NCI-H460 (cell line): Measurements from ENCODE around the gene NOVA1. TPM values are rescaled to one million over a fixed set of nuclear protein-coding genes. Genes with fewer than 3 reads are reported as not detected.
A peak's percentile ranks its signal among the peaks of the same experiment; 100 is the strongest.

Source experiments
- DNase-seq: peaks from one replicate; pipeline ENCODE4 v3.0.0-alpha.2; 2016; ENCODE audit warnings: low read depth; ENCODE audit errors: extremely low read depth
- total RNA-seq: library from RNA; depleted of rRNA; stranded (reverse); fragments of >200 nt; shearing (Covaris generic); gene quantifications from 2 replicates; pipeline ENCODE4 v1.2.3, GENCODE V29; 2014

The NOVA1 gene
- total RNA-seq, 1 experiment from 2014 or later = 4.2 TPM

- no peak for DNase-seq
Observed at GRCh38 chr14:26463136-26463535, 134.7 kb downstream of the NOVA1 start.

DNA sequence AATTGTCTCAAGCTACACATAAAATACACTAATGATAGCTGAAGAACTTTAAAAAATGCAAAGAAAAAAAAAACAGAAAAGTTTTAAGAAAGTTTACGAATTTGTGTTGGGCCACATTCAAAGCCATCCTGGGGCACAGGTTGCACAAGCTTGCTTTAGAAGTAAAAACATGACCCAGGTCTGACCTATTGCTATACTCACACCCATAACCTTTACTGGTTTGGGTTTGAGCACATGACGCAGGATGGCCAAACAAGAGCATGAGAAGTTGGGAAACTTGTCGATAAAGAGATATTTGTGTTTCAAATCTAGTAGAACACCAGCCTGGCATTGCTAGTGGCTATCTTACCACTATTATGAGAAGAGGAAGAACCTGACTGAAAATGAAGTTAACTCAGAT is 143.7 kb downstream of the NOVA1 start:
- DNase-seq = no peak

DNA sequence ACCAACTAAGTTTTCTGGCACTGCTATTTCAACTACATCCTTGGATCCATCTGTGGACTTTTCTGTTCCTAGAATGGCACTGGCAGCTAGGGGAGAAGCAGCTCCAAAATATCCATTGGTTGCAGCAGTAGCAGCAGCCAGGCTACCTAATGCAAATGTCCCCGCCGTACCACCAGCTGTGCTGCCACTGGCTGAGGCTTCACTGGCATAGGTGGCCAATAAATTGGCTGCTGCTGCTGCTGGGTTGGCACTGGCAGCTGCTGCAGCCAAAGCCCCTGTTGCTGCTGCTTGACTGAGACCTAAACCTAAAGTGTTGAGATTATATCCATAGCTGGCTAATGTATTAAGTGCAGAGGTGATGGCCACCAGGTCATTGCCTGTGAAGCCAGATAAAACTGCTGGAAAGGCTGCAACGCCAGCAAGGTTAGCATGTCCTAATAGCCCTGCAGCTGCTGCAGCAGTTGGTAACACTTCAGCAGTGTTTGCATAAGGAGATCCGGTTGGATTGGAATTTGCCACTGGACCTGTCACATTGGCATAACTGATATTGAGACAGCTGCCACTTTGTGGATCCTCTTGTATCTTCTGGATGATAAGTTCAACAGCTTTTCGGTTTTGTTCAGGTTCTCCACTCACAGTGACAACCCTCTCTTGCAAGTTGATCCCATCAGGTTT is 149.5 kb downstream of the NOVA1 start:
- no peak for DNase-seq

- peak; percentile 32 for DNase-seq
Observed at GRCh38 chr14:26444822-26445221, 153.0 kb downstream of the NOVA1 start.

DNA sequence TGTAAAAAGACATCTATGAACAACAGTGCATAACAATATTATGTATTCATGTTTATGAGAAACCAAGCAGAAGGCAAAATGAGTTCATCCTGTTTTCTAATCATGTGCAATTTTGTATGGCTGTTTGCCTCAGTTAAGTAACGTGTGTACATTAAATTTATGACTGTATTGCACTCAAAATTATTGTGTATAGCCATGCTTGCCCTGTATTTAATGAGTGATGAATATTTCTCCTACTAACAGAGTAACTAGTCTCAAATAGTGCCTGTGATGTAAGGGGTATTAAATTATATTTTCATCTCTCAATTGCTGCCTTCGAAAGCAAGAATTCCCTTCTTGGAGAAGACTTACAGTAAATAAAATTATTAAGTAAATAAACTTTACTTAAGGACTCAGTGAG is 154.2 kb downstream of the NOVA1 start:
- DNase-seq = no peak

GRCh38 chr14:26429205-26429604 is 168.6 kb downstream of the NOVA1 start:
- DNase-seq = no peak

- no peak for DNase-seq
Observed at GRCh38 chr14:26427097-26427496, 170.7 kb downstream of the NOVA1 start.

DNA sequence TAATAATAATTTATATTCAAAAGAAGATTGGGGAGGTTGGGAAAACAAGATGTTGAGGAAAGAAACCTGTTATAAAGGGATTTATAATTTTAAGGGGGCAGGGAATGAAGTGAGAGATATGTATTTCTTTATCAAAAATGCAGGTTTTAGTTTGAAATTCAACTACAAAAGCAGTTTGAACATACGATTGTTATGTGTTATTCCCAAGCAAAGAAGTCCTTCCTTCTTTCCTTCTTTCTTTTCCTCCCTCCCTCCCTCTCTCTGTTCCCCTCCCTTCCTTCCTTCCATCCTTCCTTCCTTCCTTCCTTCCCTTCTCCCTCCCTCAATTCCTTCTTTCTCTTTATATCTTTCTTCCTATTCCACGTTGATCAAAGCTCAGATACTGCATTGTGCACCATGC is 173.3 kb downstream of the NOVA1 start:
- no peak for DNase-seq

GRCh38 chr14:26415618-26416123 is 182.2 kb downstream of the NOVA1 start:
- DNase-seq = no peak

DNA sequence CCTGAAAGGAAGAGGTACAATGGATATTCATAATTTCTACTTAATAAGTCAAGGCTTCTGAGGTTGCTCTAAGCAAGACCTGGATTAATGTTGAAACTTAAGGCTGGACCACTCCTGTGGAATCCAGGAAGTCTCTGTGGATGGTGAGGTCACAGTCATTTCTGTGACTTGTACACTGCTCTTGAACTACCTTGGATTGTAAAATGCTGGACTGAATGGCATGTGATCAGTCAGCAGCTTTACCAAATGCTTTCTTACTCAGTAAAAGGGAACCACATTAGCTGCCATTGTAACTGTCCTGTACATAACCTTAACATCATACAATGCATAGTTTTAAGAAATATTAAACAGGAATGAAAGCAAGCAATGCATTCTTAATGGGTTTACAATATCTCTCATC is 182.9 kb downstream of the NOVA1 start:
- DNase-seq = no peak

DNA sequence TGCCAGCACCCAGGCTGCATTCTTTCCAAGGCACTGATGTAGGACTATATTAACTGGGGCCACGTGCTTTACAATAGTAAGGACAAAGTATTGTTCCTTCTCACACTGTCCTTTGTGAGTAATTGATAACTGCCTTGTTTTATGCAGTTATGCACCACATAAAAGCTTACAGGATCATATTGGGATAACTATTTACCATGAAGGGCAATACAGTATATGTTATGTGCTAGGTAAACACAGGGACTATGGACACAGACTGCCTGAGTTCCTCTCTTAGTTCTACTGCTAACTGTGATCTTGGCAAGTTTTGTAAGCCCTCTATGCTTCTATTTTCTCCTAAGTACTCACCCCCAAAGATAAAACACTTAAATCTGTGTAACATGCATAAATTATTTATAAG is 183.7 kb downstream of the NOVA1 start:
- no peak for DNase-seq

DNA sequence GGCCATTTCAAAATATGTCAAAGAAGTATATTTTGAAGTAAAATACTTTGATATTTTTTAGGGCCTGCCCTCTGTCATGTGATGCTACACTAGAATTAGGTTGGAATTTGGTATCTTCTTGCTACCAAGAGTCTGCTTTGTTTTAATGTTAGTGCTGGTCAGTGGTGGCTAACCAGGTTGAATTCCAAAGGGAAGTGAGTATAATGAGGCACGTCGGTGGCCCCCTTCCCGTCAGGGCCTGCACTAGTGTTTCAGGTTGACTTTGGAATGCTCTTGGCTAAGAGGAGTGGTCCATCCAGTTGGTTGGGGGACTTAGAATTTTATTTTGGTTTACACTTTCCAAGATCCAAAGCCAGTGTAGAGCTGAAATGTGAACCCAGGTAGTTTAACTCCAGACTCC is 185.4 kb downstream of the NOVA1 start:
- no peak for DNase-seq

- no peak for DNase-seq
Observed at GRCh38 chr14:26410189-26410685, 187.6 kb downstream of the NOVA1 start.

DNA sequence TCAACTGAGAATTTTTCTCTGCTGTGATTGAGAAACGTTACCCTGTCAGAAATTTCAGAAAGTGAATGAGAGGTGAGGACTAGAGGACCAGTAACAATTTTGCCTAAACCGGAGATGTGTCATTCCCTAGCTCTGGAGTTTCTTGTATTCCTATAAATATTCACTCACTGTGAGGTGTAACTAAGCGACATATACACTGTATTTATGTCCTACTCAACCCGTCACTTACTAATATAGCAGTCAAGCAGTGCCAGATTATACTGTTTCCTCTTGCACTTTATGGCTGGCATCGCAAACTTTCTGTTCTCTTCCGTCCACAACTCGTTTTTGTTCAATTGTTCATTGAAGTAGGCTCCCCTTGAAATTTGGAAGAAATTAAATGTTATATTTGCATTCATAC is 192.9 kb downstream of the NOVA1 start:
- no peak for DNase-seq

DNA sequence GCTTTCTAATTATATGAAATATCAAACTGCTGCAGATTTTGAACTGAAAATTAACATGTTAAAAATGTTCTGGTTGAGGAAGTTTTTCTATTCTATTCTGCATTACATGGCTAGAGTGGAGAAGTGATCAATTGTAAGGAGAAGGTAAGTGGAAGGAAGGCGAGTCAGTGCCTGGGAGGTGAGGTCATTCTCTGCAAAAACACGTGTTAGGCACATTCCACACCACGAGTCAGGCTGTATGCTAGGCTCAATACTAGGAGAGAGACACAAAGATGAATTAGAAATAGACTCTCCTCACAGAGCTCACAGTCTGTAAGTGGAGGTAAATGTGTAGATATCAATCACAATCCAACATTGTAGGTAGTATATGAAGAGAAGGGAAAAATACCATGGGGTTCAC is 194.1 kb downstream of the NOVA1 start:
- no peak for DNase-seq

DNA sequence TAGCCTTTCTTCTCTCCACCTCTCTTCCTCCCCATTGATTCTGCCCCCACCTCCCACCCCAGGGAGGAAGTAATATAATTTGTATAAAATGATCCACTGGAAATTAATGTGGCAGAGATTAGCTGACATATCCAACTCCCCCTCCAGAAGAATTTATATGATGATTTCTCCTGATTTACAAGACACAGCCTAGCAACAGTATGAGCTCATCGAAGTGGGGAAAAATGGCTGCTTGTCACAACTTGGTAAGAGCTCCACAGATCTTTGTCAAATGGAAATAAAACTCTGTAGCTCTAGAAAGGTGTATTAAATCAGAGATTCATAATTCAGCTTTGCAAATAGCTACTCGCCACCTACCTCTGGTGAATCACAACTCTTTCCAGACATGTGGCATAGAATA is 195.7 kb downstream of the NOVA1 start:
- DNase-seq = no peak

DNA sequence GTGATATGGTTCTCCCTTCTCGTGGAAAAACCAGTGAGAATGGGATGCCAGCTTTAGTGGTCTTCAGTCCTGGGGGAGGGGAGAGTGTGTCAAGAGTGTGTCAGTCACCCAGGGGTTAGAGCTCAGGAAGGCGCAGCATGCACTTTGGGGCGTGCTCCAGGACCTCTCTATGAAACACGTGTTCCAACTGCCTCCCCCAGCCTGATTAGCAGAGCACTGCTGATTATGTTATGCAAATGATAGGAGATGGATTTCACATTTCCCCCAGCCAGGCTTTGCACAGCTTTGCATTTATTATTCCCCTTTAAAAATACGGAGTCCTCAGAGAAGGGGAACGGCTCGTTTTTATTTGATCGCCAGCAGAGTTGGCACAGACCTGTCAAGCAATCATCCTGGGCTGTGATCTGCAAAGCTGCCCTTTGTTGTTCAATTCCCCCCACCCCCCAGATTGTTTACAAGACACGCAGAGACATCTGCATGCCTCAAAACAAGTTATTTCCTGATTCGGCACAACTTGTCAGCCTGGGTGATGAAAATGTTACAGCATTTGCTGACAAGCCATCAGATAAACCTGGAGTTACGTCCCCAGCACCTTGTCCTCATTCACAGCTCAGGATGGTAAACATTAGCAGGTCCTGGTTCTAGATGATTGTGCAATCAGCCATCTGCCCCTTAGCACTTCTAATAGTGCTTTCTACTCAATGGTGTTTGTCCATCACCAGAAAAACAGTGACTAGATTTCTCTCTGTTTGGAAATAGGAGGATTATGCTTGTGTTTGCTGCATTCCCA is 196.5 kb downstream of the NOVA1 start:
- DNase-seq = no peak

GRCh38 chr14:26400373-26400772 is 197.5 kb downstream of the NOVA1 start:
- DNase-seq = no peak

DNA sequence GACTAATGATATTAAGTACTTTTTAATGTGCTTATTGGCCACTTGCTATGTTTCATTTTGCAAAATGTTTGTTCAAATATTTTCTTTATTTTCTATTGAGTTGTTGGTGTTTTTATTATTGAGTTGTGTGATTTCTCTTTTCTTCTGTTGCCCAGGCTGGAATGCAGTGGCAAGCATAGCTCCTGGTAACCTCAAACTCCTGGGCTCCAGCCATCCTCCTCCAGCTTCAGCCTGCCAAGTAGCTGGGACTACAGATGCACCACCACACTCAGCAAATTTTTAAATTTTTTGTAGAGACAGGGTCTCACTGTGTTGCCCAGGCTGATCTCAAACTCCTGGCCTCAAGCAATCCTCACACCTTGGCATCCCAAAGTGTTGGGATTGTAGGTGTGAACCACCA is 199.2 kb downstream of the NOVA1 start:
- no peak for DNase-seq
